ENCODE measurements around the gene EEF1AKMT4.
"Not testable (repeated sequence)": the region's sequence is repeated elsewhere in the genome, so short reads cannot be mapped to it uniquely, and the experiment has no call there.

The EEF1AKMT4 gene

GRCh38 chr3:184261270-184261853 lies 11.9 kb downstream of the EEF1AKMT4 start, which contains the start of gene CAMK2N2:
Gene CAMK2N2, minus strand, starts transcription at chr3:184261553. Its CDS starts 268 bp downstream, at chr3:184261285.
- DNase-seq, result peak; percentile 84

- DNase-seq, result peak; percentile 71
Observed at GRCh38 chr3:184261854-184262763, 12.6 kb downstream of the EEF1AKMT4 start.

GRCh38 chr3:184262764-184263179 lies 13.3 kb downstream of the EEF1AKMT4 start:
- no peak for DNase-seq

GRCh38 chr3:184267249-184267648 lies 17.8 kb downstream of the EEF1AKMT4 start:
- DNase-seq, result not testable (repeated sequence)

GRCh38 chr3:184272269-184272668 lies 22.8 kb downstream of the EEF1AKMT4 start:
- no peak for DNase-seq

GRCh38 chr3:184275381-184275701 lies 25.9 kb downstream of the EEF1AKMT4 start:
- no peak for DNase-seq

GRCh38 chr3:184275961-184276910 lies 26.8 kb downstream of the EEF1AKMT4 start, which contains the start of gene ECE2:
Gene ECE2, plus strand, starts transcription at chr3:184276022. Its CDS starts 132 bp downstream, at chr3:184276154.
- no peak for DNase-seq

GRCh38 chr3:184277366-184277765 lies 27.9 kb downstream of the EEF1AKMT4 start:
- no peak for DNase-seq

GRCh38 chr3:184282941-184283340 lies 33.5 kb downstream of the EEF1AKMT4 start:
- no peak for DNase-seq

GRCh38 chr3:184283681-184284080 lies 34.2 kb downstream of the EEF1AKMT4 start:
- no peak for DNase-seq

- DNase-seq, result peak; percentile 22
Observed at GRCh38 chr3:184284696-184285095, 35.2 kb downstream of the EEF1AKMT4 start.

GRCh38 chr3:184289426-184289938 lies 40.0 kb downstream of the EEF1AKMT4 start:
- DNase-seq, result peak; percentile 17

- DNase-seq, result no peak
Observed at GRCh38 chr3:184290331-184290730, 40.9 kb downstream of the EEF1AKMT4 start.

- DNase-seq, result no peak
Observed at GRCh38 chr3:184291044-184291737, 41.7 kb downstream of the EEF1AKMT4 start.

- DNase-seq, result no peak
Observed at GRCh38 chr3:184291738-184292445, 42.4 kb downstream of the EEF1AKMT4 start.

GRCh38 chr3:184295771-184296170 lies 46.3 kb downstream of the EEF1AKMT4 start:
- DNase-seq, result no peak

- DNase-seq, result no peak
Observed at GRCh38 chr3:184296616-184297015, 47.1 kb downstream of the EEF1AKMT4 start.

GRCh38 chr3:184298759-184299487 lies 49.5 kb downstream of the EEF1AKMT4 start, which contains the start of gene PSMD2:
Gene PSMD2, plus strand, starts transcription at chr3:184299241. Its CDS starts 26 bp downstream, at chr3:184299267.
- DNase-seq, result peak; percentile 88

GRCh38 chr3:184299488-184300377 lies 50.3 kb downstream of the EEF1AKMT4 start:
- DNase-seq, result no peak

- DNase-seq, result no peak
Observed at GRCh38 chr3:184300378-184300720, 50.9 kb downstream of the EEF1AKMT4 start.
